ENCODE measurements around the gene CFDP1.

The CFDP1 gene

GRCh38 chr16:75420987-75421819 lies 12.1 kb downstream of the CFDP1 start:
- TF ChIP-seq MAX (IDR thresholded peaks at IDR 0.05) = no peak
- no peak for TF ChIP-seq TAF1 (IDR thresholded peaks at IDR 0.05; ENCODE audit: low read depth)
- no peak for TF ChIP-seq FOXM1 (IDR thresholded peaks at IDR 0.05; ENCODE audit: borderline replicate concordance, low read depth)
- TF ChIP-seq REST (IDR thresholded peaks at IDR 0.05; ENCODE audit: low read depth) = no peak
- TF ChIP-seq YY1 (IDR thresholded peaks at IDR 0.05; ENCODE audit: low read depth) = no peak
- TF ChIP-seq USF1 (IDR thresholded peaks at IDR 0.05) = no peak
- TF ChIP-seq CEBPB (IDR thresholded peaks at IDR 0.05) = no peak

GRCh38 chr16:75416904-75417565 lies 16.3 kb downstream of the CFDP1 start:
- no peak for TF ChIP-seq REST (IDR thresholded peaks at IDR 0.05; ENCODE audit: low read depth)
- TF ChIP-seq USF1 (IDR thresholded peaks at IDR 0.05) = no peak
- TF ChIP-seq FOXM1 (IDR thresholded peaks at IDR 0.05; ENCODE audit: borderline replicate concordance, low read depth) = no peak
- TF ChIP-seq EP300 (IDR thresholded peaks at IDR 0.05; ENCODE audit: borderline replicate concordance) = no peak
- TF ChIP-seq TAF1 (IDR thresholded peaks at IDR 0.05; ENCODE audit: low read depth) = no peak
- TF ChIP-seq RAD21 (IDR thresholded peaks at IDR 0.05; ENCODE audit: low read depth) = no peak
- no peak for TF ChIP-seq ZBTB7A (IDR thresholded peaks at IDR 0.05; ENCODE audit: low read depth)
- no peak for TF ChIP-seq CREB1 (IDR thresholded peaks at IDR 0.05; ENCODE audit: low read depth)
- TF ChIP-seq NFIC (IDR thresholded peaks at IDR 0.05) = no peak

GRCh38 chr16:75415169-75415905 lies 18.0 kb downstream of the CFDP1 start:
- TF ChIP-seq USF1 (IDR thresholded peaks at IDR 0.05) (no peak), CREB1 (IDR thresholded peaks at IDR 0.05; ENCODE audit: low read depth) (no peak), CEBPB (IDR thresholded peaks at IDR 0.05) (no peak), REST (IDR thresholded peaks at IDR 0.05; ENCODE audit: low read depth) (no peak), NFIC (IDR thresholded peaks at IDR 0.05) (no peak), RAD21 (IDR thresholded peaks at IDR 0.05; ENCODE audit: low read depth) (no peak), TCF12 (IDR thresholded peaks at IDR 0.05; ENCODE audit: low read depth) (no peak), EGR1 (IDR thresholded peaks at IDR 0.05) (no peak), MAX (IDR thresholded peaks at IDR 0.05) (no peak), FOXM1 (IDR thresholded peaks at IDR 0.05; ENCODE audit: borderline replicate concordance, low read depth) (no peak), EP300 (IDR thresholded peaks at IDR 0.05; ENCODE audit: borderline replicate concordance) (no peak), ZBTB7A (IDR thresholded peaks at IDR 0.05; ENCODE audit: low read depth) (no peak), YY1 (IDR thresholded peaks at IDR 0.05; ENCODE audit: low read depth) (no peak), TAF1 (IDR thresholded peaks at IDR 0.05; ENCODE audit: low read depth) (no peak), TEAD4 (IDR thresholded peaks at IDR 0.05) (no peak)
